ENCODE results near the gene GPC5. TPM values are rescaled to one million over a fixed set of nuclear protein-coding genes. Genes with fewer than 3 reads are reported as not detected.

Gene GPC5
- total and polyA plus RNA-seq, 9 of the 15 experiments (the other 6 are each of a cell fraction or from before 2014, with no cell fraction given), result 0.18 to 0.27 TPM; not detected in 7

- H3K4me3 ChIP-seq, result no peak overlapping the region
- H3K27me3 ChIP-seq (ENCODE audit: control insufficient read depth in 2 of 2, insufficient read depth in 2 of 2, low read length in 2 of 2), result no peaks in the 10 kb centered on the region
- DNase-seq (ENCODE audit: extremely low read depth in 1 of 4, low spot score in 3 of 4) (no peak), FAIRE-seq (no peak), ATAC-seq (no peak)
- H2AFZ ChIP-seq (ENCODE audit: low read depth, low read length), result no peak overlapping the region
- POLR2A ChIA-PET, result interaction anchor here (0.6 to 1.2 kb wide), 2 partner anchors 8 to 1104 kb away, joined by 3 to 4 read pairs; partner anchors contain the start of gene MIR17HG
- H3K36me3 ChIP-seq (ENCODE audit: control insufficient read depth, insufficient read depth, low read length), result no peaks in the 10 kb centered on the region
- in situ Hi-C loops (cut with MboI), result no loop called here
- H3K79me2 ChIP-seq (ENCODE audit: control insufficient read depth, insufficient read depth, low read length), result no peaks in the 10 kb centered on the region
- no peak overlapping the region for H3K27ac ChIP-seq (ENCODE audit: extremely low read depth, low read depth, low read length)
- H3K9ac ChIP-seq (ENCODE audit: insufficient read depth in 1 of 2, low read depth in 2 of 2, low read length in 2 of 2), result no peak overlapping the region
- intact Hi-C loops (cut with micrococcal nuclease), result no loop called here
- H4K20me1 ChIP-seq (replicated peaks; ENCODE audit: control insufficient read depth, insufficient read depth, low read length), result no peaks in the 10 kb centered on the region
- no peaks in the 10 kb centered on the region for H3K4me1 ChIP-seq (replicated peaks in 1 of 2; ENCODE audit: control insufficient read depth in 2 of 2, insufficient read depth in 2 of 2, low read length in 2 of 2)
- BruUV-seq (replicated peaks), result no TSS peak
- CTCF ChIA-PET (ENCODE audit: low intra/inter-chr PET ratio), result no interaction called here
- no peaks in the 10 kb centered on the region for H3K9me1 ChIP-seq (ENCODE audit: control insufficient read depth, insufficient read depth, low read length)
- H3K4me2 ChIP-seq (ENCODE audit: insufficient read depth, low read length), result no peak overlapping the region
- 0 out of 2 replicates have a peak, but pooled peaks cover 4% of the 10 kb centered on the region for H3K9me3 ChIP-seq (replicated peaks; ENCODE audit: control insufficient read depth, insufficient read depth, low read depth, low read length)
- TF ChIP-seq MYC (IDR thresholded peaks at IDR 0.05; ENCODE audit: low read depth, low read length) (no peak), MYC (CRISPR knock-in tag; IDR thresholded peaks at IDR 0.05; ENCODE audit: borderline replicate concordance, low read depth) (no peak), E2F3 (CRISPR knock-in tag; IDR thresholded peaks at IDR 0.05) (no peak), XRCC4 (IDR thresholded peaks at IDR 0.05; ENCODE audit: extremely low read depth, insufficient read depth, insufficient read length) (no peak), SMC3 (conservative IDR thresholded peaks at IDR 0.05; ENCODE audit: insufficient read depth, low read depth, low read length) (no peak)
- WGBS (ENCODE audit: insufficient coverage, low coverage, missing lambda C conversion rate), result 0% methylated on average over 1 of the region's 1 CpG
Measured at GRCh38 chr13:92451060-92451459, 1052.6 kb downstream of the GPC5 start.

GRCh38 chr13:92452840-92453239 is 1054.4 kb downstream of the GPC5 start:
- Histone ChIP-seq H3K9me3 (replicated peaks; ENCODE audit: control insufficient read depth, insufficient read depth, low read depth, low read length) (0 out of 2 replicates have a peak, but pooled peaks cover 7% of the 10 kb centered on the region), H3K27ac (ENCODE audit: extremely low read depth, low read depth, low read length) (no peak overlapping the region), H3K4me1 (replicated peaks in 1 of 2; ENCODE audit: control insufficient read depth in 2 of 2, insufficient read depth in 2 of 2, low read length in 2 of 2) (no peaks in the 10 kb centered on the region), H3K27me3 (ENCODE audit: control insufficient read depth in 2 of 2, insufficient read depth in 2 of 2, low read length in 2 of 2) (no peaks in the 10 kb centered on the region), H3K36me3 (ENCODE audit: control insufficient read depth, insufficient read depth, low read length) (no peaks in the 10 kb centered on the region), H3K9ac (ENCODE audit: insufficient read depth in 1 of 2, low read depth in 2 of 2, low read length in 2 of 2) (no peak overlapping the region), H3K9me1 (ENCODE audit: control insufficient read depth, insufficient read depth, low read length) (no peaks in the 10 kb centered on the region), H3K4me3 (no peak overlapping the region), H2AFZ (ENCODE audit: low read depth, low read length) (no peak overlapping the region), H3K4me2 (ENCODE audit: insufficient read depth, low read length) (no peak overlapping the region), H3K79me2 (ENCODE audit: control insufficient read depth, insufficient read depth, low read length) (no peaks in the 10 kb centered on the region), H4K20me1 (replicated peaks; ENCODE audit: control insufficient read depth, insufficient read depth, low read length) (no peaks in the 10 kb centered on the region)
- WGBS (ENCODE audit: insufficient coverage, low coverage, missing lambda C conversion rate), result 2% methylated on average over 6 of the region's 6 CpGs
- TF ChIP-seq JUNB (CRISPR knock-in tag; conservative IDR thresholded peaks at IDR 0.05), result no peak
- no peak for TF ChIP-seq ZNF431 (CRISPR knock-in tag; IDR thresholded peaks at IDR 0.05)
- no peak for TF ChIP-seq ZNF274 (IDR thresholded peaks at IDR 0.05; ENCODE audit: borderline replicate concordance, low read depth, low read length)
- TF ChIP-seq RFX7 (CRISPR knock-in tag; IDR thresholded peaks at IDR 0.05), result no peak
- no peak for TF ChIP-seq ZNF24 (IDR thresholded peaks at IDR 0.05)
- TF ChIP-seq PBX2 (CRISPR knock-in tag; IDR thresholded peaks at IDR 0.05; ENCODE audit: low read depth), result no peak
- no peak for TF ChIP-seq PBX2 (tag; conservative IDR thresholded peaks at IDR 0.05; ENCODE audit: low read depth)
- TF ChIP-seq GTF2A2 (tag; IDR thresholded peaks at IDR 0.05), result no peak
- in situ Hi-C loops (cut with MboI), result no loop called here
- ChIA-PET CTCF (ENCODE audit: low intra/inter-chr PET ratio) (no interaction called here), POLR2A (interaction anchor here (0.7 kb wide), 1 partner anchor 834 kb away, joined by 4 read pairs; no protein-coding TSS in a partner anchor)
- ATAC-seq (no peak), FAIRE-seq (no peak), DNase-seq (ENCODE audit: extremely low read depth in 1 of 4, low spot score in 3 of 4) (no peak)
- no TSS peak for BruUV-seq (replicated peaks)
- intact Hi-C loops (cut with micrococcal nuclease), result no loop called here
